Mesenteric fat pad (tissue), 1 donor: ENCODE measurements around the gene ZMIZ1. TPM values are rescaled to one million over a fixed set of nuclear protein-coding genes. Genes with fewer than 3 reads are reported as not detected.

Experiments used
- DNase-seq: peaks from one replicate; pipeline ENCODE4 v3.0.0-alpha.2; 2020; ENCODE audit warnings: low spot score
- total RNA-seq: library from RNA; stranded (reverse); fragmentation: NEBNext Ultra II Directional; extraction: Animal tissue kit (Norgen Biotek cat#: 25700); gene quantifications from one replicate; pipeline ENCODE4 v1.2.1, GENCODE V29; 2021
- donor health status: DM: yes; HTN: yes; CAD: no.

The ZMIZ1 gene
- total RNA-seq, 1 donor from 2014 or later, result 81.1 TPM

DNA sequence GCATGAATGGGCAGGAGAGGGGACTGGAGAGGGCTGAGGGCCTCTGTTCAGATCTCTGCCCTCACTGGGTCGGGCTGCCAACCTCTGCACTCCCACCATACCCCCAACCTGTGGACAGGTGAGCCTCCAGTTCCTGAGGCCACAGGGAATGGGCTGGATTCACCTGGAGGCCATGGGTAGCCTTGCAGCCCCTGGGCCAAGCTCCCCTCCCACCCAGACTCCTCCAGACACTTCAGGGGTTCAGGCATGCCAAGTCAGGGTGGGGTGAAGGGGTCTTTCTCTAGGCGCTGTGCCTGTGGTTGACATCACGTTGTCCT is 80.5 kb downstream of the ZMIZ1 start:
- no peak for DNase-seq

DNA sequence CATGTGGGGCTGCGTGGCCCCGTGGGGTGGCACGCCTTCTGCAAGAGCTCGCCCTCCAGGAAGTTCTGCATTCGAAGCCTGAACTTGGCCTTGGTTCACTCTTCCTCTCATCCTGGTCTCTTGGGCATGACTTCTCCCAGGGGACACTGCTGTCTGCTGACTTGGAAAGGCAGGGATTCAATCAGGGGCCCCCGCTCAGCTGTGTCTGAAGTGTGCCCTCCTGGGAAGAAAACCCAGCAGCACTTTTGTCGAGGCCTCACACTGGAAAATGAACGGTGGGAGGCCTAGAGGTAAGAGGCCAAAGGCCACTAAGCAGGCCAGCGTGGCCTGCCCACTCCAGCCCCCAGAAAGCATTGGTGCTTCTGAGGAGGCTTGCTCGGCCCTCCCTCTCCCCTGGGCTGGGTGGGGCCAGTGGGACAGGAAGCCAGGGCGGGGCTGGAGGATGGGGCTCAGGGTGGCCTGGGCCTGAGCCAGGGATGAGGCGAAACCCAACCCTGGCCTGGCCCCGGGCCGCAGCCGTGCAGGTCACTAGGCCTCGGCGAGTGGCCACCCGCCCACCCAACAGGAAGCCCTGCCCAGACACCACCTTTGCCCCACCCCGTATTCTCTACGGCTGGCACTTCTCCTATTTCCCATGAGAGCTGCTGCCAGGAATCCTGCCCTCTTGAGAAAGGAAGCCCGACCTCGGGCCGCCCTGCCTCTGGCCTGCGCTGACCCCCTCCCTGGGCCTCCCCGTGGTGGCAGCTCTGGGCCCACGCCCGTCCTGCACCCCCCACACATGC is 81.1 kb downstream of the ZMIZ1 start:
- peak; percentile 96 for DNase-seq

DNA sequence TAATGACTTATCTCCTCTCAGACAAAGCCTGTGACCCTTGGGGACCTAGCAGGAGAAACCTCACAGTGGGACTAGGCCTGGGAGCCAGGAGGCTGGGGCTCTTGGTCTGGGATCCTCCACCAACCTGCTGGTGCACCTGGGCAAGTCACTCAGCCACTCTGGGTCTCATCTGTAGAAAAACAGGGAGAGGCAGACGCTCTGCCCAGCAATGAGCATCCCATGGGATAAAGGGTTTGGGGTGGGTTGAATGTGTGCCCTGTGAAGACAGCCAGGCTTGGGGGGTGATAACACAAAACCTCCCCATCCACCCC is 81.6 kb downstream of the ZMIZ1 start:
- DNase-seq, result no peak

DNA sequence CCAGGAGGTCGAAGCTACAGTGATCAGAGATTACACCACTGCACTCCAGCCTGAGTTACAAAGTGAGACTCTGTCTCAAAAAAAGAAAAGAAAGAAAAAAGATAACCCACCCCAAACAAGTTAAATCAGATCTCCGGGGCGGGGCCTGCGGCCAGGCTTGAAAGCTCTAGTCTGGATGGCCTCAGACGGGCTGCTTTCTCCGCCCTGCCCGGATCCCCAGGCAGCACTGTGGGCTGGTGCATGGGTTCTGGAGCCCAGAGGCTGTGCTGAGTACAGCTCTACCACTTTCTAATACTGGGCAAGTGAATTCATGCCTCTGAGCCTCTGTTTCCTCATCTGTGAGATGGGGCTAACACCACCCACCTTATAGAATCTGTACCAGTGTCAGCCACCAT is 83.7 kb downstream of the ZMIZ1 start:
- no peak for DNase-seq

DNA sequence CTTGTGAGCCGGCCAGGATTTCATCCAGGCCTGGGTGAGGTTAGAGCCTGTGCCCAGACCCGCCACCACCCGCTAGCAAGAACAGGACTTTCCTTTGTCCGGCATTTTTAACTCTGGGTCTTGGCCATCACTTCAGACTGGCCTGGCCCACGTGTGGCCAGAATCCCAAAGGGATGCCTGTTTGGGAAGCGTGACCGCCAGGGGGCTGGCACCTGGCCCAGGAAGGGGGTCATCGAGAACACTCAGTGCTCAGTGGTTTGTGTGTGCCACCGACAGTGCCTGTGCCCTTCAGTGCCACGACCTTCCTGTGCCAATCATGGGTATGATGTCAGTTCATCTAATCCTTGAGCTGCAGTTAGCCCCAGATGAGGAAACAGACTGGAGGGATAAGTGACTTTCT is 85.0 kb downstream of the ZMIZ1 start:
- no peak for DNase-seq

DNA sequence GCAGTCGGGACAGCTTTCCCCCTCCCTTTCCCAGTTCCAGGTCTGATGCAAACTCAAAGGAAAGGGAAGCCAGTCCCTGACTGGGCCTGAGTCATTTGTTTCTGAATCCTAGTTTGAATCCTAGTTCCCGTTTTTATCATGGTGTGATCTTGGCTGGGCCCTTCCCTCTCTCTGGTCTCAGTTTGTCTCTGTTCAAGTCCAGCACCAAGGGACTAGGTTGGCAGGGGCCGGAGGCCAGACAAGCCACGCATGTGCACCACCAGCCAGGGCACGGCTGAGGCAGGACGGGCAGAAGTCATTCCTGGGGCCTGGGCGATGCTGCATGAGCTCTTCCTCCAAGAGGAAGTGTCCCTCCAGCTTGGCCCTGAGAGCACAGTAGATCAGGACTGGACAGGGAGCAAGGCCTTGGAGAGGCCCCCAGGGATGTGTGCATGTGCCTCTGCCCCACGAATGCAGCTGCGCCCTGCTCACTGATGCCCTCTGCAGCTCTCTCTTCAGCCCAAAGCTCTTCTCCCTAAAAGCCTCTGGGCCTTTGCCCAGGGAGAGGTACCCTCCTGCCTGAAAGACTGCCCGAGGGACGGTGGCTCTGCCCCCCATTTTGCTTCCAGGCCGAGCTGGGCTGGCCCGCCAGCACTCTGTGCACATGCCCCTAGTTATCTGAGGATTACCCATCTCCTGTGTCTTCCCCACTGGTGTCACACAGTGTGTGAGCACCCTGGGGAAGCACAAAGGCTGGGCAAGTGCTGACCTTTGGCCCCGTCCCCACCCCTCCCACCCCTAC is 86.7 kb downstream of the ZMIZ1 start:
- DNase-seq, result no peak

DNA sequence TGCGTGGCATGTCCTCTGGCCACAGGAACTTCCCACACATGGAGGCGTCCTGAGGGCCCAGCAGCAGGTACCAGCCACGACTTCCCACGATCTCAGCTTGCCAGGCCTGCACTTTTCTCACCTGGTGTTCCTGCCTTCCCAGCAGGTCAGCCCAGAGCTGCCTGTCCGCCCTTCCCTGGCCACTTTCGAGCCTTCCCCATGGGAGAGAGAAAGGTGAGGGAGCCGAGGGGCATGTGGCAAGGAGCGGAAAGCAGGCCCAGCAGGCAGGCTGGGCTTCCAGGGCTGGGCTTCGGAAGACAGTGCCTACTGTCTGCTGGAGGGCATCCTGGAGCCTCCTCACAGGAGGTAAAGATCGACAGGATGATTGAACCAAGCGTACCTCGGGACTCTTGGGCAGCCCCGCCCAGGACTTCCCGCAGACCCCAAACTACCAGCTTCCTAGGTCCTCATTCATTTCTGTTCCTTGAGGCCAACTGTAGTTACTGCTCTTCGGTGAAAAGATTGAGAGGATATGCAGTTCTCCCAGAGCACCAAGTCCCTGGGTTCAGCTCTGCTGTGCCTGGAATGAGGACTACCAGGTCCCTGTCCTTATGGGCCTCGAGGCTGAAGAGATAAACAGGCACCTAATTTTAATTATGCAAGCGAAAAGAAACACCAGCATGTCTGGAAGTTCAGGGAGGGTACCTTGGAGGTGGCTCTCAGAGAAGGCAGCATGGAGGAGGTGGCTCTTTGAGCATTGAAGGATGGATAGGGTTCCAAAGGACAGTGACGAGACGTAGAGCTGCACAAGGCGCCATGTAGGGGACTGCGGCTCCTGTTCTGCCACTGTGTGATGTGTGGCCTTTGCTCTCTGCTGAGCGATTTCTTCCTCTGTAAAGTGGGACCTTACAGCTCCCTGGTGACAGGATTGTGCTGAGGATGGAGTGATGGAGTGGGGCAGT is 87.8 kb downstream of the ZMIZ1 start:
- no peak for DNase-seq

DNA sequence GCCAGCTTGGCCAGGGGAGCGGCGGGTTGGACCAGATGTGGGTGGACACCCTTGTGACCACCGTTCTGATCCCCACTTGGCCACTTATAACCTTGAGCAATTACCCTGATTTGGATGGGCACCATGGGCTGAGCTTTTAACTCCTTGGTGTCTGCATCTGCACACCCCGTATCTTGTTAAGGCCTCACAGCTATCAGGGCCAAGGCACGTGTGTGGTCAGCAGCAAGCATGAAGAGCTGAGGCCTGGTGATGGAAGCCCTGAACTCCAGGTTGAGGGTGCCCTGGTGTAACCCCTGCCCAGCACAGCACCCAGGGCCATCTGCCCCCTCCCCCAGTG is 89.2 kb downstream of the ZMIZ1 start:
- DNase-seq, result no peak

DNA sequence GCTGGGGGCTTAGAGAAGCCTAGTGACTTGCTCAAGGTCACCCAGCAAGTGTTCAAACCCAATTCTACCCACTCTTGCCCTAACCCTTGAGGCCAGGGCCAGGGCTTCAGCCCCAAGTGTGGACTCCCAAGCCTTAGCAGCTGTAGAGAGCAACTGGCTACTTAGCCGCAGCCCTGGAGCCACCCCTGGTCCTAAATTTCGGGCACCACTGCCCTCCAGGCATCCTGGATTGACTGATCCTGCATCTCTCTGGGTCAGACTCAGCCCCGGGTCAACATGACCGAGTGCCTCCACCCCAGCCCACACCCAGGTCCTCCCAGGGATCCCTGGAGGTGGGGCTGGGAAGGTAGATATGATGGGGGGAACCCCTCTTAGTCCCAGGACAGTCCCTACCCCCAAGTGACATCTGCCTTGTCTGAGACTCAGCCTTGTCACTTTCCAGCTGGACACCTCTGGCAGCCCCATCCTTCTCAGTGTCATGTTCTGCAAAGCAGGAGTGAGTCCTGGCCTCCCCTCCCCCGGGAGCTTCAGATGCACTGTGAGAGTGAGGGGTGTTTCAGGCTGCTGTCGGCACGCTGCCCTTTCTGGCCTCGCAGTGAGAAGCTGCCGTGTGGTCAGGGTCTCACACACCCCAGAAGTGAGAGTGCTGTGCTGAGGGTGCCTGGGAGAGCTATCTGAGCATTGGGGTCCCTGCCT is 89.8 kb downstream of the ZMIZ1 start:
- no peak for DNase-seq

DNA sequence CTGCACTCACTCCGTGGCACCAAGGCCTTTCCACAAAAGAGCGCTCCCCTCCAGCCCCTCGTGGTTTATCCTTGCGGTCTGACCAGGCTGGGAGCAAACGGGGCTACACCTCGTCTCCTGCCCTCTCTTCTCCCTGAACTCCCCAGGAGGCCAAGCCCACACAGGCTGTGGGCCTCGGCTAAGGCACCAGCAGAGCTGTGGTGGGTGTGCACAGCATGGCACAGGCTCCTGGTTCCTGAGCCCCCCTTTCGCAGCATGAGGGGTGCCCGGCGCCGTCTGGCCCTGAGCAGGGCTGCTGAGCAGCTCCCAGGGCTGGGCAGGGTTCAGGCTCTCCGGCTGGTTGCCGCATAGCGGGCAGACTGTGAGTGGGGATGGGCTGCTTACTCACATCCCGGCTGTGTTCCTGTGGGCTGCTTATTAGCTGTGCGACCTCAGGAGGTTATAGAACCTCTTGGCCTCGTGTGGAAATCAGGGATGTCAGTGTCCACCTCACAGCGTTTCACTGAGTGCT is 90.4 kb downstream of the ZMIZ1 start:
- DNase-seq, result no peak

DNA sequence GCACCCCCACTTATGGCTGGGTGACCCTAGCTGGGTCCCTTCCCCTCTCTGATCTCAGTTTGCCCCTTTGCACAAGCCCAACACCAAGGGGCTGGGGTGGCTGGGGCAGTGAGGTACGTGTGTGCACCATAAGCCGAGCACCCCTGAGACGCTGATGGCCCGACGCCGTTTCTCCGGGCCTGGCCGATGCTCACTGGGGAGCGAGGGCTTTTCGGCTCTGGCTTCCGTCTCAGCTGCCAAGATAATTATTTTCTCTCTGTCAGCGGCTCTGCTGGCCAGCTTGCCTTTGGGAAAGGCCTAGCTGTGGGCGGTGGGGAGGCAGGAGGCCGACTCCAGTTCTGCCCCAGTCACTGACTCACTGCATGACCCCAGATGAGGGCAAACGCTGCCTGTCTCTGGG is 91.0 kb downstream of the ZMIZ1 start:
- no peak for DNase-seq

DNA sequence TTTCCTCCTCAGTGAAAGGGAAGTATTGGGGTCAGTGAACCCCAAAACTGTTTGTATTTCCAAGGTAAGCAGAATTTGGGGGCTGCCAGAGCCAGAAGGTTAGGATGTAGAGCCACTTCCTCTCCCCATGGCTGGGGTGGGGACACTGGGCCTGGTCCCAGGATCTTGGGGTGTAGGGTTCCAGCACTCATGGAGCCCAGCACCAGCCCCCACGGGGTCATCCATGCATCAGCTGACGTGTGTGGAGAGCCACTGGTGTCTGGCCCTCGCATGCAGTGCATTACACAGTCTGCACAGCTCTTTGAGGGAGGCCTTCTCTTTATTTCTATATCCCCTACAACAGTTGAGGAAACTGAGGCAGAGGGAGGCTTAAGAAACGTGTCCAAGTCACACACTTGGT is 91.4 kb downstream of the ZMIZ1 start:
- no peak for DNase-seq

DNA sequence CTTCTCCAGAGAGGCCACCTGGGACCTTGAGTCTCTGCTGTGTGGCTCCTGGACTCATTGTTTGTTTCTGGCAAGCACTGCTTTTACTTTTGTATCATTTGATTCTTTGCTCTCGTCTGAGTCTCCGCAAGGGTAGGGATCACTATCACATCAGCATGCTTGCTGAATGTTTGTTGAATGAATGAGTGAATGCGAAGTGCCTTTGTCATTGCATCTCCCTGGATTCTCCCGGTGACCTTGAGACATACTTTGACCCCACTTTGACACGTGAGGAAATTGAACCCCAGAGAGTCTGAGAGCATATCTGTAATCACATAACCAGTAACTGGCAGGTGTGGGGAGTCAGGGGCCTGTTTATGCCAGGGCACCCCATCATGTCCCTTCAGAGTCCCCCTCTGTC is 92.8 kb downstream of the ZMIZ1 start:
- DNase-seq, result no peak

DNA sequence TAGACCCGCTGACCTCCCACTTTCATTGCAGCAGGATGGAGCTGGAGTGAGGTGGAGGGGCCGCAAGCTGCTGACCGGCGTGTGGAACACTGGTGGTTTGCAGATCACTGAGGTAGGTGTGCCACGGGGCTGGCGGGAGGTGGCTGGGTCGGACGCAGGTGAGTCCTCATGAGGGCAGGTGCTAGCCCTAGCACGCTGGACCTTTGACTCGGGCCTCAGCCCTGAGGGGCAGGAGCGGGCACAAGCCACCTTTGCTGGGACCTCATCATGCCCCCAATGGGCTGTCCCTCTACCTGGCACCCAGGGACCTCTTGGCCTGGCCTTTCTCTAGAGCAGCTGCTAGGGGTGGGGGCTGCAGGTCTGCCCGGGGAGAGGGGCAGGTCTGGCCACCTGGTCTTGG is 93.3 kb downstream of the ZMIZ1 start:
- no peak for DNase-seq

DNA sequence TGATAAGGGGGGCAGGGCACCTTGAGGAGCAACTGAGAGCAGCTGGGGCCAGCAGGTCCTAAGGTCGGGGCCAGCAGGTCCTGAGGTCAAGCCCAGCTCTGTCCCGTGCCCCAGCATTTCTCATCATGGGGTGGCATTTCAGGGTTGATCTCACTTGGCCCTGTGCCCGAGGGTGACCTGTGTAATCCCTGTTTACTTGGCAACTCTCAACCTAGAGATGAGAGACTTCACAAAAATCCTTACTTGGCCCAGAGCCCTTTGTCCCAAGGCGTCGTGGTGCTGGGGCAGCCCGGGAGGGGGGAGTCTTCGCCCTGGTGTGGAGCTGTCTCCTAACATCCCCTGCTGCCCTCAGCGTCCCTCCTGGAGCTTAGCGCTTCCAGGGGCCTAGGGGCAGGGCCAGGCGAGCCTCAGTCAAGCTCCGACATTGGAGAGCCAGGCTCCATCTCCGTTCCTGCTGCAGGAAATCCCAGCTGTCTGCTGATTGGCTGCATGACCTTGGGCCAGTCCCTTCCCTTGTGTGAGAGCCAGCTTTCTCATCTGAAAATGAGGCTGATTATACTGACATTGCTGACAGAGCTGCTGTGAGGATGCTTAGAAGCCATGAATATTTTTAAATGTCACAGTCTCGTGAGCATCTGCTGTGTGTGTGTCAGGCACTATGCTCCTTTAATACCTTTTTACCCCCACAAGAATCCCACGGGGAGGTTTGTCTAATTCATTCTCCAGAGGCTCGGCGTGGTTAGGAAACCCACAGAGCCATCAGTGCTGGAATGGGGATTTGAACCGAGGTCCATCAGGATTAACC is 94.3 kb downstream of the ZMIZ1 start:
- no peak for DNase-seq

DNA sequence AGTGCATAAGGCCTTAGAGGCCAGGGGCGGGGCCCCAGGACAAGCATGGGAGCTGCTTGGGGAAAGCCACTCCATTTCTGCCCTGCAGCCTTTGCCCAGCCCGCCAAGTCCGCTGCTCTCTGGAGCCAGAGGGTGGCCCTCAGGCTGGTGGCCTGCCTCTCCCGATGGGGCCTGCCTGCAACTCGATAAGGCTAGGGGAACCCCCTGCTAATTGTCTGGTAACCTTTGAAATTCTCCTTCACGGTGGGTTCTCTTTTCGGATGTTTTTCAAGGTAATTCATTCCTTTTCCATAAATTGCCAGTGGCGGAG is 94.9 kb downstream of the ZMIZ1 start:
- no peak for DNase-seq

DNA sequence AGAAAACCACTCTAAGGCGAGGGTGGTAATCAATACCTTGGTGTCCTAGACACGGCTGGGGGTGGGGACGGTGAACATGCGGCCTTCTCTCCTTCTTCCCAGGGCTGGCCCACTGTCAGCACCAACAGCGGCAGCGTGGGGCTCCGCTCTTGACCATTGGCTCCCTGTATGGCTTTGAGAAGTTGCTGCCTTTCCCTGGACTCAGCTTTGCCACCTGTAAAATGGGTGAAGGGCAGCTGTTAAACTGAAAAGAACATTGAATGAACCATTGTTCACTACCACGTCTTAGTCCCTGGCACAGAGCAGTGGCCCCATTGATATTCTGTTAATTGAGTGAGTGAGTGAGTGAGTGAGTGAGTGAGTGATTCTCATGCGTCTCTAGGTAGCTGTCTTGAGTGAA is 95.3 kb downstream of the ZMIZ1 start:
- no peak for DNase-seq

DNA sequence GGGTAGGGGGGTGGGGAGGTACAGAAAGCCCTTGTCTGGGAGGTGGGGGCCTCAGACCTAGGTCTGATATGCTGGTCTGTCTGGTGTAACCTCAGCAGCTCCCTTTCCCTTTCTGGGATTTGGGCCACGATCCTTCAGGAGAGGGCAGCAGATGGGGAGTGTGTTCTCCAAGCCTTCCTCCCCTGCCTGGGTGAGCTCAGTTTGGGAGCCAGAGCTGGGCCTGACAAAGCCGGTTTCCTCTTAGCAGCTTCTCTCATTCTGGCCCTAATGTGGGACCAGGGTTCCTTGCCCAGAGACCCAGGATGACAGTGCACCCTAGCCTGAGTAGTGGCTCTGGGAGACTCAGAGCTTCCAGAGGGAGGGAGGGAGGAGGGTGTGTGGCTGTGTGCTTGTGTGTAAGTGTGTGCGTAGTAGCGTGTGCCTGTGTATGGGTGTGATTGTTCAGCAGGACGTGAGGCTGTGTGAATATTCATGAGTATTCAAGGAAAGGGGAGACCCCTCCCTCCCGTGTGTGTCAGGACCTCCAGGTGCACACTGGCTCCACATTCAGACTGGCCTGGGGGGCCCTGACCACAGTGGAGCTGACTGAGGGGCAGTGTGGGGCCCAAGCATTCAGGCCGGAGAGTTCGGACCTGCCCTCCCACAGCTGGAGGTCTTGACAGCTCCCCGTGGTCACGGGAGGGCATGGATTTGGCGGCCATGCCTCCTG is 96.5 kb downstream of the ZMIZ1 start:
- DNase-seq, result no peak

DNA sequence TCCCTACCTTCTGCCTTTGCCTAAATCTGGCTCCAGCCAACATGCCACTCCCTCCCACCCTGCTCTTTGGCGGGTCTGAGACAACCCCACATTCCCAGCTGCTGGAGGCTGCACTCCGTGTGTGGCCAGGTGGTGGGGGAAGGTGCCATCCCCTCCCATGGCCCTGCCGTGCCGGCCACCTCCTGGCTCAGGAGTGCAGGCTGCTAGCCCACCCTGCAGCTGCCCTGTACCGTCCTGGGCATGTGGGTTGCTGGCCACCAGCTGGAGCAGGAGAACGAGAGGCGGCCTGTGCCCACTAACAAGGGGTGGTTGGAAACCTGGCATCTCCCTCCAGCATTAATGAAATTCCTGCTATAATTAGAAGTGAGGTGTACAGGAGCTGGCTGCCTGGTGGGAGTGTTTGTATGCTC is 97.6 kb downstream of the ZMIZ1 start:
- no peak for DNase-seq

DNA sequence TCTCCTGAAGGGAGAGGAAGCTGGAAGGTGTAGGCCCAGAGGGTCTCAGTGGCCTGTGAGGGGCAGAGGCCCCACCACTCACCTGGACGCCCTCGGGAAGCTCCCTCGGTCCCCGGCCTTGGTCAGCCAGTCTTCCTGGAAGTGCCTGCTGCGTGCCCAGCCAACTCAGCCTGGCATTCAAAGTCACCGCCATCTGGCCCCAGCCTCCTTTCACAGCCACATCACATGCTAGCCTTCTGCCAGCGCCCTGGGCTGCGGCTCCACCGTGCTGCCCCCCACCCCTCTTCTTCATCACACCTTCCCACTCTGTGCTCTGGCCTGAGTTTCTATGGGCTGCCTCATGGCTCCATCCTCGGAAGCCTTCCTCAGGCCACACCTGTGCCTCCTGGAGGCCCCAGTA is 98.0 kb downstream of the ZMIZ1 start:
- no peak for DNase-seq
